Left lung (tissue), 10 donors: ENCODE data around the gene OSBPL8. TPM values are rescaled to one million over a fixed set of nuclear protein-coding genes. Genes with fewer than 3 reads are reported as not detected.
"Not testable (repeated sequence)": the region's sequence is repeated elsewhere in the genome, so short reads cannot be mapped to it uniquely, and the experiment has no call there.

ENCODE experiments used
- ATAC-seq: fragments of 200-7000 bp; cut with Tn5 transposase; one replicate; pipeline ENCODE4 v1.9.1; 2020; ENCODE audit warnings: moderate library complexity
- DNase-seq, 4 donors: peaks; one replicate each; pipeline ENCODE4 v3.0.0-alpha.2; 2013 to 2020
- H3K27ac ChIP-seq, 2 donors: fragments of 200-600 bp; sonication (generic) in 1 of 2; one replicate each; pipeline versions ENCODE4 v1.5.0 to v1.8.0; 2020 to 2021
- H3K27me3 ChIP-seq, 2 donors: fragments of 200-600 bp; sonication (generic) in 1 of 2; one replicate each; pipeline versions ENCODE4 v1.5.0 to v1.8.0; 2020 to 2021
- H3K36me3 ChIP-seq, 2 donors: fragments of 200-600 bp; sonication (generic) in 1 of 2; one replicate each; pipeline versions ENCODE4 v1.5.0 to v1.8.0; 2020 to 2021
- H3K4me1 ChIP-seq, 2 donors: fragments of 200-600 bp; one replicate each; pipeline ENCODE4 v1.8.0; 2021
- H3K4me3 ChIP-seq, 2 donors: fragments of 200-600 bp; sonication (generic) in 1 of 2; one replicate each; pipeline versions ENCODE4 v1.5.0 to v1.8.0; 2020 to 2021; ENCODE audit warnings: mild to moderate bottlenecking in 1 of 2
- H3K9me3 ChIP-seq, 2 donors: fragments of 200-600 bp; sonication (generic) in 1 of 2; one replicate each; pipeline versions ENCODE4 v1.5.0 to v1.8.0; 2020 to 2021
- CTCF ChIP-seq, 2 donors: fragments of 200-600 bp; sonication (generic) in 1 of 2; IDR thresholded peaks; one replicate each; pipeline versions ENCODE4 v1.5.0 to v1.8.0; 2021; ENCODE audit warnings: antibody characterized with exemption in 2 of 2
- intact Hi-C, 2 donors: fragments of 100-400 bp; cut with DNase I; formaldehyde crosslinking; loops; one replicate each; pipeline versions ENCODE4 v1.11.2 to v1.14.2; 2022
- polyA plus RNA-seq, 6 donors: library from polyadenylated mRNA; unstranded; fragments of 120-200 nt; gene quantifications; one replicate each; pipeline ENCODE4 v1.2.1, GENCODE V29; 2013; ENCODE audit not compliant: insufficient read length in 6 of 6
- total RNA-seq, 2 donors: library from RNA; stranded (reverse); fragmentation: NEBNext Ultra II Directional; extraction: Animal tissue kit (Norgen Biotek cat#: 25700); gene quantifications; one replicate each; pipeline ENCODE4 v1.2.1, GENCODE V29; 2021
- donor health status: DM: no; HTN: yes; CAD: no.
- donor health status: DM: no; HTN: no; CAD: no.

Gene OSBPL8
- total and polyA plus RNA-seq, 8 donors = 53.9 to 100 (median 62.5) TPM

- intact Hi-C loops = no loop called here
- Histone ChIP-seq H3K9me3 (no peaks in the 10 kb centered on the region), H3K27ac (no peak overlapping the region), H3K27me3 (no peaks in the 10 kb centered on the region), H3K4me1 (no peaks in the 10 kb centered on the region), H3K4me3 (no peak overlapping the region), H3K36me3 (peaks cover 0 to 75% of the 10 kb centered on the region in 2 donors)
- no peak for ATAC-seq
- DNase-seq = no peak
- TF ChIP-seq CTCF (IDR thresholded peaks at IDR 0.05) = no peak
Measured at GRCh38 chr12:76374386-76375020, 185.1 kb downstream of the OSBPL8 start.

- Histone ChIP-seq H3K36me3 (peaks cover 0 to 81% of the 10 kb centered on the region in 2 donors), H3K9me3 (peaks cover 0 to 5% of the 10 kb centered on the region in 2 donors), H3K4me3 (no peak overlapping the region), H3K27ac (no peak overlapping the region), H3K27me3 (no peaks in the 10 kb centered on the region), H3K4me1 (no peaks in the 10 kb centered on the region)
- ATAC-seq = no peak
- DNase-seq = no peak
- TF ChIP-seq CTCF (IDR thresholded peaks at IDR 0.05) = no peak
- intact Hi-C loops = no loop called here
Measured at GRCh38 chr12:76368230-76368629, 191.3 kb downstream of the OSBPL8 start.

- H3K9me3 ChIP-seq = peaks cover 0 to 5% of the 10 kb centered on the region in 2 donors
- H3K36me3 ChIP-seq = peaks cover 0 to 72% of the 10 kb centered on the region in 2 donors
- no peak for TF ChIP-seq CTCF (IDR thresholded peaks at IDR 0.05)
- no peak overlapping the region for H3K27ac ChIP-seq
- ATAC-seq (no peak), DNase-seq (no peak)
- intact Hi-C loops = no loop called here
- no peak overlapping the region for H3K4me3 ChIP-seq
- no peaks in the 10 kb centered on the region for H3K4me1 ChIP-seq
- H3K27me3 ChIP-seq = no peaks in the 10 kb centered on the region
Measured at GRCh38 chr12:76366163-76366562, 193.4 kb downstream of the OSBPL8 start.

- H3K4me3 ChIP-seq, ATAC-seq, intact Hi-C loops, H3K27ac ChIP-seq, H3K4me1 ChIP-seq, H3K9me3 ChIP-seq, DNase-seq, H3K27me3 ChIP-seq: not testable (repeated sequence)
- peaks cover 0 to 66% of the 10 kb centered on the region in 2 donors for H3K36me3 ChIP-seq
Measured at GRCh38 chr12:76364131-76364530, 195.4 kb downstream of the OSBPL8 start.

- intact Hi-C loops = no loop called here
- Histone ChIP-seq H3K27ac (no peak overlapping the region), H3K9me3 (peaks cover 0 to 5% of the 10 kb centered on the region in 2 donors), H3K27me3 (no peaks in the 10 kb centered on the region), H3K36me3 (peaks cover 0 to 65% of the 10 kb centered on the region in 2 donors), H3K4me1 (no peaks in the 10 kb centered on the region), H3K4me3 (no peak overlapping the region)
- no peak for ATAC-seq
- no peak for TF ChIP-seq CTCF (IDR thresholded peaks at IDR 0.05)
- DNase-seq = peak in 1 of 4 donors; percentile 45
Measured at GRCh38 chr12:76360316-76360715, 199.3 kb downstream of the OSBPL8 start.

- no peaks in the 10 kb centered on the region for H3K27me3 ChIP-seq
- H3K36me3 ChIP-seq = peaks cover 0 to 49% of the 10 kb centered on the region in 2 donors
- H3K4me1 ChIP-seq = no peaks in the 10 kb centered on the region
- no peak overlapping the region for H3K27ac ChIP-seq
- no peaks in the 10 kb centered on the region for H3K9me3 ChIP-seq
- intact Hi-C loops = no loop called here
- DNase-seq (no peak), ATAC-seq (no peak)
- H3K4me3 ChIP-seq = no peak overlapping the region
- TF ChIP-seq CTCF (IDR thresholded peaks at IDR 0.05) = no peak
Measured at GRCh38 chr12:76356071-76356470, 203.5 kb downstream of the OSBPL8 start.
